Mucosa of rectum (tissue), 2 donors: ENCODE data around the gene ADD2.
"Not testable (repeated sequence)": the region's sequence is repeated elsewhere in the genome, so short reads cannot be mapped to it uniquely, and the experiment has no call there.

ENCODE experiments used
- H3K27ac ChIP-seq, 2 donors: one replicate each; pipeline ENCODE4 v1.7.0; 2013; ENCODE audit warnings: inconsistent platforms in 2 of 2, low read depth in 2 of 2, low read length in 2 of 2
- H3K27me3 ChIP-seq, 2 donors: one replicate each; pipeline ENCODE4 v1.7.0; 2013; ENCODE audit warnings: low read length in 2 of 2; ENCODE audit not compliant: control insufficient read depth in 2 of 2, insufficient read depth in 2 of 2
- H3K36me3 ChIP-seq, 2 donors: one replicate each; pipeline ENCODE4 v1.7.0; 2013; ENCODE audit warnings: low read length in 2 of 2; ENCODE audit not compliant: control insufficient read depth in 2 of 2, insufficient read depth in 2 of 2
- H3K4me1 ChIP-seq, 2 donors: one replicate each; pipeline ENCODE4 v1.7.0; 2013; ENCODE audit warnings: low read length in 2 of 2, mild to moderate bottlenecking in 1 of 2; ENCODE audit not compliant: control insufficient read depth in 2 of 2, insufficient read depth in 2 of 2
- H3K4me3 ChIP-seq, 2 donors: one replicate each; pipeline ENCODE4 v1.7.0; 2013; ENCODE audit warnings: low read length in 2 of 2
- H3K9ac ChIP-seq, 2 donors: one replicate each; pipeline ENCODE4 v1.7.0; 2013; ENCODE audit warnings: low read length in 2 of 2, low read depth in 1 of 2, mild to moderate bottlenecking in 1 of 2
- H3K9me3 ChIP-seq, 2 donors: one replicate each; pipeline ENCODE4 v1.7.0; 2013; ENCODE audit warnings: low read length in 2 of 2; ENCODE audit not compliant: control insufficient read depth in 2 of 2
- donor health status: healthy.
- donor health status: Normal muscosa, but diverticular disease.

Gene ADD2

GRCh38 chr2:70630761-70631160, 137.2 kb downstream of the ADD2 start:
- Histone ChIP-seq H3K27me3 (no peaks in the 10 kb centered on the region), H3K36me3 (no peaks in the 10 kb centered on the region), H3K9ac (no peak overlapping the region), H3K9me3 (no peaks in the 10 kb centered on the region), H3K4me3 (no peak overlapping the region), H3K4me1 (no peaks in the 10 kb centered on the region), H3K27ac (no peak overlapping the region)

GRCh38 chr2:70627211-70627898, 140.6 kb downstream of the ADD2 start:
- no peak overlapping the region for H3K27ac ChIP-seq
- H3K4me3 ChIP-seq: no peak overlapping the region
- no peaks in the 10 kb centered on the region for H3K9me3 ChIP-seq

GRCh38 chr2:70626254-70626990, 141.6 kb downstream of the ADD2 start:
- no peaks in the 10 kb centered on the region for H3K27me3 ChIP-seq
- H3K9me3 ChIP-seq: no peaks in the 10 kb centered on the region
- no peak overlapping the region for H3K9ac ChIP-seq
- H3K4me1 ChIP-seq: no peaks in the 10 kb centered on the region
- H3K4me3 ChIP-seq: no peak overlapping the region
- no peaks in the 10 kb centered on the region for H3K36me3 ChIP-seq
- no peak overlapping the region for H3K27ac ChIP-seq

More at GRCh38 chr2:70627211-70627898, 140.6 kb downstream of the ADD2 start:
- no peaks in the 10 kb centered on the region for H3K36me3 ChIP-seq
- no peaks in the 10 kb centered on the region for H3K4me1 ChIP-seq
- no peak overlapping the region for H3K9ac ChIP-seq
- H3K27me3 ChIP-seq: no peaks in the 10 kb centered on the region

GRCh38 chr2:70621536-70621935, 146.5 kb downstream of the ADD2 start:
- not testable (repeated sequence) for H3K4me1 ChIP-seq, H3K36me3 ChIP-seq, H3K9me3 ChIP-seq, H3K4me3 ChIP-seq, H3K27ac ChIP-seq, H3K9ac ChIP-seq, H3K27me3 ChIP-seq

- no peaks in the 10 kb centered on the region for H3K9me3 ChIP-seq
- H3K4me3 ChIP-seq: no peak overlapping the region
- no peak overlapping the region for H3K27ac ChIP-seq
- H3K4me1 ChIP-seq: peaks cover 0 to 6% of the 10 kb centered on the region in 2 donors
- H3K9ac ChIP-seq: no peak overlapping the region
- H3K36me3 ChIP-seq: no peaks in the 10 kb centered on the region
- H3K27me3 ChIP-seq: no peaks in the 10 kb centered on the region
These were observed 148.0 kb downstream of the ADD2 start for GRCh38 chr2:70620020-70620419.

GRCh38 chr2:70619167-70619566, 148.8 kb downstream of the ADD2 start:
- H3K4me1 ChIP-seq: peaks cover 0 to 6% of the 10 kb centered on the region in 2 donors
- no peaks in the 10 kb centered on the region for H3K9me3 ChIP-seq
- no peaks in the 10 kb centered on the region for H3K36me3 ChIP-seq
- no peak overlapping the region for H3K27ac ChIP-seq
- H3K4me3 ChIP-seq: no peak overlapping the region
- no peaks in the 10 kb centered on the region for H3K27me3 ChIP-seq
- H3K9ac ChIP-seq: no peak overlapping the region

GRCh38 chr2:70616168-70616694, 151.8 kb downstream of the ADD2 start:
- Histone ChIP-seq H3K27me3 (peaks cover 0 to 3% of the 10 kb centered on the region in 2 donors), H3K36me3 (no peaks in the 10 kb centered on the region), H3K4me1 (peaks cover 0 to 6% of the 10 kb centered on the region in 2 donors), H3K9ac (no peak overlapping the region), H3K9me3 (no peaks in the 10 kb centered on the region), H3K27ac (no peak overlapping the region), H3K4me3 (no peak overlapping the region)

GRCh38 chr2:70615222-70615621, 152.8 kb downstream of the ADD2 start:
- no peak overlapping the region for H3K27ac ChIP-seq
- H3K36me3 ChIP-seq: no peaks in the 10 kb centered on the region
- H3K9me3 ChIP-seq: no peaks in the 10 kb centered on the region
- no peak overlapping the region for H3K4me3 ChIP-seq
- no peak overlapping the region for H3K9ac ChIP-seq
- peaks cover 0 to 3% of the 10 kb centered on the region in 2 donors for H3K27me3 ChIP-seq
- peaks cover 0 to 6% of the 10 kb centered on the region in 2 donors for H3K4me1 ChIP-seq

- H3K9ac ChIP-seq: no peak overlapping the region
- no peak overlapping the region for H3K4me3 ChIP-seq
- no peak overlapping the region for H3K27ac ChIP-seq
These were observed 154.5 kb downstream of the ADD2 start for GRCh38 chr2:70613521-70613920.

GRCh38 chr2:70612574-70612973, 155.4 kb downstream of the ADD2 start:
- H3K9me3 ChIP-seq: no peaks in the 10 kb centered on the region
- H3K36me3 ChIP-seq: no peaks in the 10 kb centered on the region
- peaks cover 0 to 3% of the 10 kb centered on the region in 2 donors for H3K27me3 ChIP-seq
- H3K4me1 ChIP-seq: peaks cover 2 to 6% of the 10 kb centered on the region in 2 donors
- no peak overlapping the region for H3K4me3 ChIP-seq
- H3K27ac ChIP-seq: no peak overlapping the region
- no peak overlapping the region for H3K9ac ChIP-seq

More at GRCh38 chr2:70613521-70613920, 154.5 kb downstream of the ADD2 start:
- peaks cover 2 to 6% of the 10 kb centered on the region in 2 donors for H3K4me1 ChIP-seq
- H3K27me3 ChIP-seq: peaks cover 0 to 3% of the 10 kb centered on the region in 2 donors
- H3K36me3 ChIP-seq: no peaks in the 10 kb centered on the region
- no peaks in the 10 kb centered on the region for H3K9me3 ChIP-seq
